Adrenal gland (tissue), 12 donors: ENCODE data around the gene TCERG1. TPM values are rescaled to one million over a fixed set of nuclear protein-coding genes. Genes with fewer than 3 reads are reported as not detected.
A peak's percentile ranks its signal among the peaks of the same experiment; 100 is the strongest.

Source experiments
- DNase-seq, 7 donors: peaks; one replicate each; pipeline ENCODE4 v3.0.0-alpha.2; 2019 to 2020
- H3K27ac ChIP-seq, 5 donors: fragments of 200-600 bp; sonication (generic) in 4 of 5; 1 replicate in 3 of 5; 2 replicates in 2 of 5; pipeline versions ENCODE4 v1.5.1 to v1.8.0; 2016 to 2020; ENCODE audit warnings: mild to moderate bottlenecking in 1 of 5
- H3K27me3 ChIP-seq: fragments of 200-600 bp; 2 replicates; pipeline ENCODE4 v1.8.0; 2021
- H3K36me3 ChIP-seq, 2 donors: fragments of 200-600 bp; replicated peaks in 1 of 2; 1 replicate in 1 of 2; 2 replicates in 1 of 2; pipeline versions ENCODE4 v1.5.1 to v1.8.0; 2018 to 2022
- H3K4me1 ChIP-seq, 2 donors: fragments of 200-600 bp; replicated peaks in 1 of 2; 1 replicate in 1 of 2; 2 replicates in 1 of 2; pipeline versions ENCODE4 v1.5.1 to v1.8.0; 2018 to 2021
- H3K4me3 ChIP-seq, 4 donors: fragments of 200-600 bp; sonication (generic) in 3 of 4; one replicate each; pipeline ENCODE4 v1.5.1; 2016 to 2018
- H3K9me3 ChIP-seq, 3 donors: fragments of 200-600 bp; sonication (generic) in 1 of 3; replicated peaks in 1 of 3; 1 replicate in 2 of 3; 2 replicates in 1 of 3; pipeline versions ENCODE4 v1.5.1 to v1.8.0; 2016 to 2021
- POLR2A ChIP-seq, 2 donors: fragments of 450-650 bp; IDR thresholded peaks; one replicate each; pipeline ENCODE4 v1.6.1; 2017; ENCODE audit warnings: antibody characterized with exemption in 2 of 2, mild to moderate bottlenecking in 2 of 2, moderate library complexity in 1 of 2
- WGBS, 4 donors: extraction: QIAGEN DNeasy Blood & Tissue Kit in 2 of 4; methylation state at CpG; one replicate each; pipeline versions ENCODE4 v1.1.5 to v1.1.7; 2013 to 2017; 5-methylcytosine and 5-hydroxymethylcytosine counted together
- intact Hi-C, 2 donors: fragments of 100-400 bp; cut with DNase I; formaldehyde crosslinking; loops; one replicate each; pipeline versions ENCODE4 v1.14.1 to v1.15.0; 2022 to 2023
- polyA plus RNA-seq, 3 donors: library from polyadenylated mRNA; stranded (reverse); fragments of 200-250 nt in 2 of 3; fragments of 350-450 nt in 1 of 3; fragmentation: Illumina TruSeq in 1 of 3; extraction: RNeasy Lipid Tissue Mini Kit (QIAGEN cat#74804) in 1 of 3; gene quantifications; one replicate each; pipeline ENCODE4 v1.2.3, GENCODE V29; 2013 to 2014
- total RNA-seq, 9 donors: library from RNA; depleted of rRNA in 4 of 9; stranded (reverse); fragments of >200 nt in 4 of 9; fragments of 120-200 nt in 1 of 9; fragmentation: NEBNext Ultra II Directional in 1 of 9; extraction: Animal tissue kit (Norgen Biotek cat#: 25700) in 1 of 9; gene quantifications; one replicate each; pipeline versions ENCODE4 v1.1.0 to v1.2.4, GENCODE V29; 2013 to 2023
- TF ChIP-seq, protein P1 (sequence below), 6 experiments: fragments of 450-650 bp in 4 of 6; fragments of 200-600 bp in 2 of 6; sonication (generic) in 1 of 6; IDR thresholded peaks; 1 replicate in 5 of 6; 2 replicates in 1 of 6; pipeline versions ENCODE4 v1.5.1 to v1.8.0; 2016 to 2021; ENCODE audit warnings: antibody characterized with exemption in 6 of 6, mild to moderate bottlenecking in 2 of 6, moderate library complexity in 1 of 6
- donor health status: healthy with polysubstance abuse.
- donor health status: Bipolar disorder and iron deficiency.
- donor health status: DM: yes; HTN: yes; CAD: no.
- donor health status: DM: no; HTN: no; CAD: no.
- donor health status: DM: no; HTN: no; CAD: no.
- donor health status: DM: yes; HTN: yes; CAD: no.

Gene TCERG1
- total and polyA plus RNA-seq, 12 donors = 12.1 to 80.4 (median 45.5) TPM

DNA sequence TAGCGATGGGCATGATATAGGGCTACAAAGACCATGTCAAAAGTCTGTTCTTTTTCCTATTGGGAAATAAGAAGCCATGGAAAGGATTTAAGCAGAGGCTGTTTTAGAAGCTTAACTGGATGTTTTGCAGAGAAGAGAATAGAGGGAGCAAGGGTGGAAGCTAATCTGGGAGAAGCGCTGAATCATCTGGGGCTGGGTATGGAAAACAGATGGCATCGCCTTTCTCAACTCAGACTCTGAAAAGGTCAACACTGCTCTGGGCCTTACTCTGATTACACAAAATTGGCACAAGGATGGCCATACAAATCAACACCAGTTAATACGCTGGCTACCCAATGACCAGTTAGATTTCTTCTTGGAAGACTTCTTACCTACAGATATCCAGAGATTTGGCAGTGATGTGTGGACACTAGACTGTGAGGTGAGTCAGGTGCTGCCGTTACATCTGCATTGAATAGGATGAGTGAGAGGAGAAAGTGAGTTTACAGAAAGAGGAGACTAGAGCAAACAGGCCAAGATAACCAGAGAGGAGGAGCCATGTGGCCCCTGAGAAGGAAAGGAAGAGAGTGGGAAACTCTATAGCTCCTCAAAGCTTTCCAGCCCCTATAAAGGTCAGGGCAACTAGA lies 6.2 kb upstream of the TCERG1 start:
- Histone ChIP-seq H3K4me1 (no peaks in the 10 kb centered on the region), H3K9me3 (no peaks in the 10 kb centered on the region), H3K27ac (no peak overlapping the region), H3K36me3 (no peaks in the 10 kb centered on the region), H3K27me3 (peaks cover 14% of the 10 kb centered on the region), H3K4me3 (no peak overlapping the region)
- TF ChIP-seq, protein P1, sequence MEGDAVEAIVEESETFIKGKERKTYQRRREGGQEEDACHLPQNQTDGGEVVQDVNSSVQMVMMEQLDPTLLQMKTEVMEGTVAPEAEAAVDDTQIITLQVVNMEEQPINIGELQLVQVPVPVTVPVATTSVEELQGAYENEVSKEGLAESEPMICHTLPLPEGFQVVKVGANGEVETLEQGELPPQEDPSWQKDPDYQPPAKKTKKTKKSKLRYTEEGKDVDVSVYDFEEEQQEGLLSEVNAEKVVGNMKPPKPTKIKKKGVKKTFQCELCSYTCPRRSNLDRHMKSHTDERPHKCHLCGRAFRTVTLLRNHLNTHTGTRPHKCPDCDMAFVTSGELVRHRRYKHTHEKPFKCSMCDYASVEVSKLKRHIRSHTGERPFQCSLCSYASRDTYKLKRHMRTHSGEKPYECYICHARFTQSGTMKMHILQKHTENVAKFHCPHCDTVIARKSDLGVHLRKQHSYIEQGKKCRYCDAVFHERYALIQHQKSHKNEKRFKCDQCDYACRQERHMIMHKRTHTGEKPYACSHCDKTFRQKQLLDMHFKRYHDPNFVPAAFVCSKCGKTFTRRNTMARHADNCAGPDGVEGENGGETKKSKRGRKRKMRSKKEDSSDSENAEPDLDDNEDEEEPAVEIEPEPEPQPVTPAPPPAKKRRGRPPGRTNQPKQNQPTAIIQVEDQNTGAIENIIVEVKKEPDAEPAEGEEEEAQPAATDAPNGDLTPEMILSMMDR (IDR thresholded peaks at IDR 0.05) = no peak
- TF ChIP-seq POLR2A (IDR thresholded peaks at IDR 0.05) = no peak
- intact Hi-C loops = no loop called here
- DNase-seq = no peak
- WGBS, 4 donors = 84 to 91% (median 87%) methylated on average over 5 of the region's 5 CpGs

DNA sequence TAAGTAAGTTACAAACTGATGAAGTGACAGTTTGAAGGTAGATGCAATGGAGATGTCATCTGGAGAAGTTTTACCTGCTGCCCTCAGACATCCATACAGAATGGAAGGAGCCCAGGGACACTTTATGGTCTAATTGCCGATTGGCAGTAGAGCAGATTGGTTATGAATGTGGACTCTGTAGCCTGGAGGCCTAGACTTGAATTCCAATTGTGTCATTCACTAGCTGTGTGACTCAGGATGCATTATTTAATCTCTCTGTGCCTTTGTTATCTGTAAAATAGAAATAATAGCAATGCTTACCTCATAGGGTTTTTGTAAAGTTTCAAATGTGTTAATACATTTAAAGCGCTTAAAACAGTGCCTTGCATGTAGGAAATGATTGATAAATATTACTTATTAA lies 5.2 kb upstream of the TCERG1 start:
- no peak for DNase-seq
- Histone ChIP-seq H3K4me1 (no peaks in the 10 kb centered on the region), H3K9me3 (no peaks in the 10 kb centered on the region), H3K36me3 (no peaks in the 10 kb centered on the region), H3K4me3 (no peak overlapping the region), H3K27me3 (peaks cover 7% of the 10 kb centered on the region), H3K27ac (no peak overlapping the region)
- WGBS, 4 donors = 73 to 82% (median 79%) methylated on average over 2 of the region's 2 CpGs
- intact Hi-C loops = no loop called here
- TF ChIP-seq POLR2A (IDR thresholded peaks at IDR 0.05) = no peak
- TF ChIP-seq, protein P1 (IDR thresholded peaks at IDR 0.05) = no peak

DNA sequence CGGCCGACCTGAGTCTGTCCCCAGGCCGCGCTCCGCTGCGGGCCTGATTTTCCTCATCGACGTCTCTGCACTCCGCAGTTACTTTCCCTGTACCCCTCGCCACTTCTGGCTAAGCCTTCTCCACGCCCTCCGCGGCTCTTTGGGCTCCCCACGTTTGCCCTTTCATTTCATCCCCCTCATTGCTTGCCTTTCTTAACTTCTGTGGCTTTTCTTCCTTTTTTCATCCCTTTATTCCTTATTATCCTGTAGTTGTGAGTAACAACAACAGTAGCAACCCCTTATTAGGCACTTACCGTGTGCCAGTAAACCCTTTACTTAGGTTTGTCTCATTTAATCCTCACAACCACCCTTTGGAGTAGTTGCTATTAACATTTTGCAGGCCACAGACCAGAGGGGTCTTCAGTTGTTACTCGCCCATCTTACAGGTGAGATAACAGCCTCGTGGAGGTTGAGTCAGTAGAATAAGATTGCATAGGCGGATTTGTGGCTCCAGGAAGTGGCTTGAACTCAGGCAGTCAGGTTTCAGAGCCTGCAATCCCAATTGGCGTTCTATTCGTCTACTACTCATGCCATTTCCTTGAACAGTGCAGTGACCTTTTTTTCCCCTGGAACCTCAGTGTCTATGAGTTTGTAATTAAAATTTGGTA lies 724 bp downstream of the TCERG1 start:
- Histone ChIP-seq H3K9me3 (no peaks in the 10 kb centered on the region), H3K4me3 (peak overlapping the region; percentile 74 to 99 (median 94)), H3K27me3 (no peaks in the 10 kb centered on the region), H3K36me3 (no peaks in the 10 kb centered on the region), H3K4me1 (peaks cover 19 to 37% of the 10 kb centered on the region in 2 donors), H3K27ac (peak overlapping the region in 4 of 5 donors; percentile 82 to 96 (median 90))
- TF ChIP-seq, protein P1 (IDR thresholded peaks at IDR 0.05) = no peak
- TF ChIP-seq POLR2A (IDR thresholded peaks at IDR 0.05) = no peak
- WGBS, 4 donors = 0 to 1% (median 0%) methylated on average over 20 of the region's 20 CpGs
- intact Hi-C loops = no loop called here
- peak in 2 of 7 donors; percentile 25 to 44 for DNase-seq

DNA sequence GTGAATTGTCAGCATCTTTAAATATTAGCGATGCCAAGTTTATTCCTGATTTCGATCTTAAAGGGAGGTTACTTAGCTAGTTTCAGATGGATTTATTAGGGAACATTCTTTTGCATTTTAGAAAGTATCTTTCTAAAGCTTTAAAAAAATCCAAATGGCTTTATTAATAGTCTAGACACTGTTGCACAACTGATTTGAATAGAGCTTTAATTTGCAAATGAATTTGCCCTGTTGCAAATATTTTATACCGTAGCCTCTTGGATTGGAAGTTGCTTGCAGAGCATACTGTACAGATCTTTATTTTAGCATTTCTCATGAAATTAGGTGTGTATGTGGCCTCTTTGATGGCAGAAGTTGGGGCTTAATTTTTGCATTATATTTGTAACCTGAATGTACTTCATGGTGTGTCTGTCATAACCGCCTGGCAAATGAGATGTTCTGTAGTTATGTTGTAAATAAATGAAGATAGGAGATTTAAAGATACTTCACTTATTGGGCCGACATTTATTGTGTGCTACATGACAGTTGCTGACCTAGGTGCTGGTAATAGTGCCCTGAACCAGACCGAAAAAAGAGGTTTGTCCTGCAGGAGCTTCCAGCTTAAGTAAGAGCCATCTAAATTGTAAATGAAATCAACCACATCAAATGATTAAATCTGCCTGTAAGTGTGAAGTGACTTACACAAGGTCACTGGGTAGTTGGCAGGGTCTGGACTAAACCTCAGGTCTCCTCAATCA lies 1.8 kb downstream of the TCERG1 start:
- intact Hi-C loops = no loop called here
- 67 to 72% (median 69%) methylated on average over 6 of the region's 6 CpGs for WGBS, 4 donors

More for the DNA sequence above, 1.8 kb downstream of the TCERG1 start:
- TF ChIP-seq, protein P1 (IDR thresholded peaks at IDR 0.05) = no peak
- no peak for TF ChIP-seq POLR2A (IDR thresholded peaks at IDR 0.05)
- H3K4me1 ChIP-seq = peaks cover 24 to 41% of the 10 kb centered on the region in 2 donors
- no peaks in the 10 kb centered on the region for H3K9me3 ChIP-seq
- no peak for DNase-seq
- H3K36me3 ChIP-seq = no peaks in the 10 kb centered on the region
- peak overlapping the region in 1 of 4 donors; percentile 92 for H3K4me3 ChIP-seq
- no peak overlapping the region for H3K27ac ChIP-seq
- H3K27me3 ChIP-seq = no peaks in the 10 kb centered on the region
